RPMI7951 (cell line): Measurements from ENCODE around the gene PANX2. TPM values are rescaled to one million over a fixed set of nuclear protein-coding genes. Genes with fewer than 3 reads are reported as not detected.

Source experiments
- DNase-seq: peaks from one replicate; pipeline ENCODE4 v3.0.0-alpha.2; 2012; ENCODE audit warnings: low read depth
- total RNA-seq: library from RNA; depleted of rRNA; stranded (reverse); fragments of >200 nt; shearing (Covaris generic); gene quantifications from 2 replicates; pipeline ENCODE4 v1.2.3, GENCODE V29; 2014

Gene PANX2
- total RNA-seq, 1 experiment from 2014 or later: not detected

GRCh38 chr22:50171319-50171964 is 911 bp downstream of the PANX2 start:
- no peak for DNase-seq

GRCh38 chr22:50171965-50172421 is 1.5 kb downstream of the PANX2 start:
- DNase-seq: no peak

GRCh38 chr22:50173311-50173982 is 2.9 kb downstream of the PANX2 start:
- no peak for DNase-seq

- DNase-seq: no peak
Observed at GRCh38 chr22:50173983-50174355, 3.4 kb downstream of the PANX2 start.

- DNase-seq: no peak
Observed at GRCh38 chr22:50174382-50175190, 4.1 kb downstream of the PANX2 start.

GRCh38 chr22:50175191-50175461 is 4.6 kb downstream of the PANX2 start:
- no peak for DNase-seq

- no peak for DNase-seq
Observed at GRCh38 chr22:50175921-50176849, 5.7 kb downstream of the PANX2 start.

- no peak for DNase-seq
Observed at GRCh38 chr22:50176850-50177536, 6.5 kb downstream of the PANX2 start.

GRCh38 chr22:50177537-50178470 is 7.3 kb downstream of the PANX2 start:
- DNase-seq: no peak

GRCh38 chr22:50178471-50178864 is 7.9 kb downstream of the PANX2 start:
- DNase-seq: no peak

- no peak for DNase-seq
Observed at GRCh38 chr22:50178871-50179869, 8.6 kb downstream of the PANX2 start.

GRCh38 chr22:50179937-50180726 is 9.6 kb downstream of the PANX2 start:
- no peak for DNase-seq

- DNase-seq: no peak
Observed at GRCh38 chr22:50180727-50181521, 10.4 kb downstream of the PANX2 start.

GRCh38 chr22:50182176-50183081 is 11.9 kb downstream of the PANX2 start:
- DNase-seq: no peak

GRCh38 chr22:50183141-50183971 is 12.8 kb downstream of the PANX2 start:
- no peak for DNase-seq
